AG08395 (cell line): ENCODE measurements around the gene BATF2.
"Not testable (repeated sequence)": the region's sequence is repeated elsewhere in the genome, so short reads cannot be mapped to it uniquely, and the experiment has no call there.

Source experiments
- DNase-seq: peaks from one replicate; pipeline ENCODE4 v3.0.0; 2012; ENCODE audit warnings: mixed read lengths, low spot score

BATF2 gene

GRCh38 chr11:64996710-64997380 lies at the start of gene BATF2:
Gene BATF2 (minus strand): TSS chr11:64996971. CDS start chr11:64996914, 57 bp downstream.
- peak; percentile 89 for DNase-seq

GRCh38 chr11:65045728-65046127 lies 49.0 kb upstream of the BATF2 start:
- DNase-seq, result no peak

- no peak for DNase-seq
Measured at GRCh38 chr11:65045061-65045460, 48.3 kb upstream of the BATF2 start.

- peak; percentile 63 for DNase-seq
Measured at GRCh38 chr11:65043881-65044501, 47.2 kb upstream of the BATF2 start.

GRCh38 chr11:65042891-65043290 lies 46.1 kb upstream of the BATF2 start:
- no peak for DNase-seq

- DNase-seq, result peak; percentile 96
Measured at GRCh38 chr11:65040847-65041622, 44.3 kb upstream of the BATF2 start, which contains the start of gene SAC3D1. Gene SAC3D1 (plus strand): TSS chr11:65041210. CDS start chr11:65041293, 83 bp downstream.

- no peak for DNase-seq
Measured at GRCh38 chr11:65040520-65040846, 43.7 kb upstream of the BATF2 start.

GRCh38 chr11:65036931-65037330 lies 40.2 kb upstream of the BATF2 start:
- no peak for DNase-seq

- no peak for DNase-seq
Measured at GRCh38 chr11:65035579-65035978, 38.8 kb upstream of the BATF2 start.

GRCh38 chr11:65034423-65034822 lies 37.7 kb upstream of the BATF2 start:
- DNase-seq, result no peak

- no peak for DNase-seq
Measured at GRCh38 chr11:65032216-65032615, 35.4 kb upstream of the BATF2 start.

GRCh38 chr11:65027213-65028067 lies 30.7 kb upstream of the BATF2 start, which contains the start of gene SNX15:
Gene SNX15 (plus strand): TSS chr11:65027439. CDS start chr11:65027538, 99 bp downstream.
- peak; percentile 95 for DNase-seq

GRCh38 chr11:65026810-65027209 lies 30.0 kb upstream of the BATF2 start:
- no peak for DNase-seq

- not testable (repeated sequence) for DNase-seq
Measured at GRCh38 chr11:65023502-65023901, 26.7 kb upstream of the BATF2 start.

- DNase-seq, result no peak
Measured at GRCh38 chr11:65021509-65021908, 24.7 kb upstream of the BATF2 start.

- no peak for DNase-seq
Measured at GRCh38 chr11:65021003-65021402, 24.2 kb upstream of the BATF2 start.

- no peak for DNase-seq
Measured at GRCh38 chr11:65019824-65020223, 23.1 kb upstream of the BATF2 start.

GRCh38 chr11:65017937-65018336 lies 21.2 kb upstream of the BATF2 start:
- DNase-seq, result no peak

GRCh38 chr11:65016705-65017104 lies 19.9 kb upstream of the BATF2 start:
- no peak for DNase-seq

GRCh38 chr11:65014726-65015227 lies 18.0 kb upstream of the BATF2 start:
- DNase-seq, result no peak

GRCh38 chr11:65013888-65014725 lies 17.3 kb upstream of the BATF2 start, which contains the start of gene ARL2:
Gene ARL2 (plus strand): TSS chr11:65014160. CDS start chr11:65014208, 48 bp downstream.
- DNase-seq, result peak; percentile 90
